ENCODE data around the gene NSMCE1.

The NSMCE1 gene

GRCh38 chr16:27270349-27270748 is 1.8 kb upstream of the NSMCE1 start:
- H3K4me3 ChIP-seq (replicated peaks; ENCODE audit: insufficient read depth, low read length) = no peak overlapping the region
- no peak for DNase-seq (ENCODE audit: low read depth in 1 of 2, low spot score in 1 of 2)
- no peak overlapping the region for H3K27ac ChIP-seq (replicated peaks)
- H3K27me3 ChIP-seq (ENCODE audit: insufficient read depth, poor library complexity, severe bottlenecking) = no peaks in the 10 kb centered on the region
- TF ChIP-seq, protein P1, sequence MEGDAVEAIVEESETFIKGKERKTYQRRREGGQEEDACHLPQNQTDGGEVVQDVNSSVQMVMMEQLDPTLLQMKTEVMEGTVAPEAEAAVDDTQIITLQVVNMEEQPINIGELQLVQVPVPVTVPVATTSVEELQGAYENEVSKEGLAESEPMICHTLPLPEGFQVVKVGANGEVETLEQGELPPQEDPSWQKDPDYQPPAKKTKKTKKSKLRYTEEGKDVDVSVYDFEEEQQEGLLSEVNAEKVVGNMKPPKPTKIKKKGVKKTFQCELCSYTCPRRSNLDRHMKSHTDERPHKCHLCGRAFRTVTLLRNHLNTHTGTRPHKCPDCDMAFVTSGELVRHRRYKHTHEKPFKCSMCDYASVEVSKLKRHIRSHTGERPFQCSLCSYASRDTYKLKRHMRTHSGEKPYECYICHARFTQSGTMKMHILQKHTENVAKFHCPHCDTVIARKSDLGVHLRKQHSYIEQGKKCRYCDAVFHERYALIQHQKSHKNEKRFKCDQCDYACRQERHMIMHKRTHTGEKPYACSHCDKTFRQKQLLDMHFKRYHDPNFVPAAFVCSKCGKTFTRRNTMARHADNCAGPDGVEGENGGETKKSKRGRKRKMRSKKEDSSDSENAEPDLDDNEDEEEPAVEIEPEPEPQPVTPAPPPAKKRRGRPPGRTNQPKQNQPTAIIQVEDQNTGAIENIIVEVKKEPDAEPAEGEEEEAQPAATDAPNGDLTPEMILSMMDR (IDR thresholded peaks at IDR 0.05; ENCODE audit: insufficient read depth, low read length) = no peak
- no peak for TF ChIP-seq GABPA (IDR thresholded peaks at IDR 0.05; ENCODE audit: low read depth)
- no peak for TF ChIP-seq POLR2AphosphoS5 (IDR thresholded peaks at IDR 0.05; ENCODE audit: low read depth)
- TF ChIP-seq, protein P2, sequence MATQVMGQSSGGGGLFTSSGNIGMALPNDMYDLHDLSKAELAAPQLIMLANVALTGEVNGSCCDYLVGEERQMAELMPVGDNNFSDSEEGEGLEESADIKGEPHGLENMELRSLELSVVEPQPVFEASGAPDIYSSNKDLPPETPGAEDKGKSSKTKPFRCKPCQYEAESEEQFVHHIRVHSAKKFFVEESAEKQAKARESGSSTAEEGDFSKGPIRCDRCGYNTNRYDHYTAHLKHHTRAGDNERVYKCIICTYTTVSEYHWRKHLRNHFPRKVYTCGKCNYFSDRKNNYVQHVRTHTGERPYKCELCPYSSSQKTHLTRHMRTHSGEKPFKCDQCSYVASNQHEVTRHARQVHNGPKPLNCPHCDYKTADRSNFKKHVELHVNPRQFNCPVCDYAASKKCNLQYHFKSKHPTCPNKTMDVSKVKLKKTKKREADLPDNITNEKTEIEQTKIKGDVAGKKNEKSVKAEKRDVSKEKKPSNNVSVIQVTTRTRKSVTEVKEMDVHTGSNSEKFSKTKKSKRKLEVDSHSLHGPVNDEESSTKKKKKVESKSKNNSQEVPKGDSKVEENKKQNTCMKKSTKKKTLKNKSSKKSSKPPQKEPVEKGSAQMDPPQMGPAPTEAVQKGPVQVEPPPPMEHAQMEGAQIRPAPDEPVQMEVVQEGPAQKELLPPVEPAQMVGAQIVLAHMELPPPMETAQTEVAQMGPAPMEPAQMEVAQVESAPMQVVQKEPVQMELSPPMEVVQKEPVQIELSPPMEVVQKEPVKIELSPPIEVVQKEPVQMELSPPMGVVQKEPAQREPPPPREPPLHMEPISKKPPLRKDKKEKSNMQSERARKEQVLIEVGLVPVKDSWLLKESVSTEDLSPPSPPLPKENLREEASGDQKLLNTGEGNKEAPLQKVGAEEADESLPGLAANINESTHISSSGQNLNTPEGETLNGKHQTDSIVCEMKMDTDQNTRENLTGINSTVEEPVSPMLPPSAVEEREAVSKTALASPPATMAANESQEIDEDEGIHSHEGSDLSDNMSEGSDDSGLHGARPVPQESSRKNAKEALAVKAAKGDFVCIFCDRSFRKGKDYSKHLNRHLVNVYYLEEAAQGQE (IDR thresholded peaks at IDR 0.05; ENCODE audit: insufficient replicate concordance, low read depth) = no peak
- TF ChIP-seq SPI1 (IDR thresholded peaks at IDR 0.05; ENCODE audit: borderline replicate concordance, low read depth) = no peak

- DNase-seq (ENCODE audit: low read depth in 1 of 2, low spot score in 1 of 2) = no peak
- H3K27me3 ChIP-seq (ENCODE audit: insufficient read depth, poor library complexity, severe bottlenecking) = no peaks in the 10 kb centered on the region
- H3K27ac ChIP-seq (replicated peaks) = peak overlapping the region; percentile 85
- peak overlapping the region; percentile 98 for H3K4me3 ChIP-seq (replicated peaks; ENCODE audit: insufficient read depth, low read length)
- TF ChIP-seq, protein P2 (IDR thresholded peaks at IDR 0.05; ENCODE audit: insufficient replicate concordance, low read depth) = no peak
- TF ChIP-seq SPI1 (IDR thresholded peaks at IDR 0.05; ENCODE audit: borderline replicate concordance, low read depth) = no peak
- TF ChIP-seq GABPA (IDR thresholded peaks at IDR 0.05; ENCODE audit: low read depth) = no peak
- TF ChIP-seq, protein P1 (IDR thresholded peaks at IDR 0.05; ENCODE audit: insufficient read depth, low read length) = no peak
- no peak for TF ChIP-seq POLR2AphosphoS5 (IDR thresholded peaks at IDR 0.05; ENCODE audit: low read depth)
Measured at GRCh38 chr16:27269300-27270150, 953 bp upstream of the NSMCE1 start.

- no peaks in the 10 kb centered on the region for H3K27me3 ChIP-seq (ENCODE audit: insufficient read depth, poor library complexity, severe bottlenecking)
- H3K27ac ChIP-seq (replicated peaks) = no peak overlapping the region
Measured at GRCh38 chr16:27267037-27267677, 1.4 kb downstream of the NSMCE1 start.

More at GRCh38 chr16:27267037-27267677, 1.4 kb downstream of the NSMCE1 start:
- TF ChIP-seq GABPA (IDR thresholded peaks at IDR 0.05; ENCODE audit: low read depth) (no peak), SPI1 (IDR thresholded peaks at IDR 0.05; ENCODE audit: borderline replicate concordance, low read depth) (peak; percentile 82; the same call in 1 of the 2 replicates)
- TF ChIP-seq, protein P2 (IDR thresholded peaks at IDR 0.05; ENCODE audit: insufficient replicate concordance, low read depth) = no peak
- peak in 1 of 2 experiments; percentile 18 for DNase-seq (ENCODE audit: low read depth in 1 of 2, low spot score in 1 of 2)
- H3K4me3 ChIP-seq (replicated peaks; ENCODE audit: insufficient read depth, low read length) = no peak overlapping the region
